ENCODE results near the gene GSKIP.

- TF ChIP-seq CTCF (IDR thresholded peaks at IDR 0.05) (no peak), POLR2A (IDR thresholded peaks at IDR 0.05) (no peak)
These were observed 50.2 kb downstream of the GSKIP start for GRCh38 chr14:96413526-96413925.

All from body of pancreas (tissue), 4 donors.